Neural progenitor cell (in vitro differentiated cells): ENCODE data around the gene ITM2A. TPM values are rescaled to one million over a fixed set of nuclear protein-coding genes. Genes with fewer than 3 reads are reported as not detected.

Source experiments
- DNase-seq: peaks from one replicate; pipeline ENCODE4 v3.0.0-alpha.2; 2016; ENCODE audit warnings: low spot score
- H2AFZ ChIP-seq: fragments of 200-600 bp; sonication (generic); replicated peaks from 2 replicates; pipeline ENCODE4 v1.6.1; 2016; ENCODE audit warnings: antibody characterized with exemption
- H3F3A ChIP-seq: fragments of 200-600 bp; sonication (generic); 2 replicates; pipeline ENCODE4 v1.6.1; 2016; ENCODE audit warnings: antibody characterized with exemption, low read depth
- H3K27ac ChIP-seq: fragments of 200-600 bp; sonication (generic); 2 replicates; pipeline ENCODE4 v1.5.1; 2016; ENCODE audit warnings: mild to moderate bottlenecking
- H3K27me3 ChIP-seq: fragments of 200-600 bp; sonication (generic); 2 replicates; pipeline ENCODE4 v1.6.1; 2016; ENCODE audit warnings: mild to moderate bottlenecking, moderate library complexity
- H3K36me3 ChIP-seq: fragments of 200-600 bp; sonication (generic); 2 replicates; pipeline ENCODE4 v1.5.1; 2016
- H3K4me1 ChIP-seq: fragments of 200-600 bp; sonication (generic); 2 replicates; pipeline ENCODE4 v1.6.1; 2016; ENCODE audit warnings: mixed run types
- H3K4me2 ChIP-seq: fragments of 200-600 bp; sonication (generic); 2 replicates; pipeline ENCODE4 v1.6.1; 2016
- H3K4me3 ChIP-seq: fragments of 200-600 bp; sonication (generic); 2 replicates; pipeline ENCODE4 v1.5.1; 2016
- H3K79me2 ChIP-seq: fragments of 200-600 bp; sonication (generic); 2 replicates; pipeline ENCODE4 v1.6.1; 2016; ENCODE audit warnings: low read depth
- H3K9ac ChIP-seq: fragments of 200-600 bp; sonication (generic); 2 replicates; pipeline ENCODE4 v1.6.1; 2016
- H3K9me3 ChIP-seq: fragments of 200-600 bp; sonication (generic); 2 replicates; pipeline ENCODE4 v1.5.1; 2016; ENCODE audit warnings: low read depth
- H4K20me1 ChIP-seq: fragments of 200-600 bp; sonication (generic); 2 replicates; pipeline ENCODE4 v1.6.1; 2016; ENCODE audit warnings: low read depth
- H3K27ac Mint-ChIP-seq: 3 replicates; pipeline ENCODE4 v1.8.0; 2021; ENCODE audit warnings: mixed read lengths
- H3K27me3 Mint-ChIP-seq: 2 replicates; pipeline ENCODE4 v1.8.0; 2022; ENCODE audit warnings: low read depth, mild to moderate bottlenecking, inconsistent platforms, moderate library complexity, mixed read lengths; ENCODE audit not compliant: insufficient read depth
- H3K36me3 Mint-ChIP-seq: 3 replicates; pipeline ENCODE4 v1.8.0; 2021; ENCODE audit warnings: mixed read lengths
- H3K4me1 Mint-ChIP-seq: 3 replicates; pipeline ENCODE4 v1.8.0; 2021; ENCODE audit warnings: mixed read lengths
- H3K4me3 Mint-ChIP-seq: 3 replicates; pipeline ENCODE4 v1.8.0; 2021; ENCODE audit warnings: mild to moderate bottlenecking, moderate library complexity, mixed read lengths
- H3K9me3 Mint-ChIP-seq: 3 replicates; pipeline ENCODE4 v1.8.0; 2020; ENCODE audit warnings: mixed read lengths
- CTCF ChIP-seq: fragments of 200-600 bp; sonication (generic); IDR thresholded peaks from 2 replicates; pipeline ENCODE4 v1.5.1; 2017; ENCODE audit warnings: antibody characterized with exemption, mild to moderate bottlenecking
- EZH2 ChIP-seq: fragments of 200-600 bp; sonication (generic); IDR thresholded peaks from 2 replicates; pipeline ENCODE4 v1.6.1; 2017; ENCODE audit warnings: antibody characterized with exemption, mild to moderate bottlenecking, moderate library complexity
- EZH2phosphoT487 ChIP-seq: fragments of 200-600 bp; sonication (generic); IDR thresholded peaks from 2 replicates; pipeline ENCODE4 v1.6.1; 2017; ENCODE audit warnings: antibody characterized with exemption
- total RNA-seq: library from RNA; depleted of rRNA; stranded (reverse); fragments of >200 nt; gene quantifications from 2 replicates; pipeline ENCODE4 v1.2.3, GENCODE V29; 2015; ENCODE audit warnings: low replicate concordance

ITM2A gene
- total RNA-seq, 1 donor from 2014 or later = 2.2 TPM

GRCh38 chrX:79371101-79371500, 4.0 kb upstream of the ITM2A start:
- no peak for DNase-seq
- no peak overlapping the region for H3K4me2 ChIP-seq
- no peak overlapping the region for H3K9ac ChIP-seq
- Mint-ChIP-seq H3K4me1 (peaks cover 14% of the 10 kb centered on the region), H3K36me3 (no peaks in the 10 kb centered on the region), H3K27ac (no peak overlapping the region), H3K9me3 (no peaks in the 10 kb centered on the region), H3K4me3 (no peak overlapping the region), H3K27me3 (no peaks in the 10 kb centered on the region)
- no peaks in the 10 kb centered on the region for H3K79me2 ChIP-seq
- no peaks in the 10 kb centered on the region for H3K4me1 ChIP-seq
- H3K36me3 ChIP-seq = no peaks in the 10 kb centered on the region
- TF ChIP-seq EZH2phosphoT487 (no peak), CTCF (no peak), EZH2 (no peak)
- H4K20me1 ChIP-seq = no peaks in the 10 kb centered on the region
- no peaks in the 10 kb centered on the region for H3K9me3 ChIP-seq
- H3K4me3 ChIP-seq = no peak overlapping the region
- H3K27me3 ChIP-seq = peaks cover 8% of the 10 kb centered on the region
- no peak overlapping the region for H3K27ac ChIP-seq
- H3F3A ChIP-seq = no peaks in the 10 kb centered on the region
- no peak overlapping the region for H2AFZ ChIP-seq

GRCh38 chrX:79369871-79370270, 2.7 kb upstream of the ITM2A start:
- H3K9me3 ChIP-seq = no peaks in the 10 kb centered on the region
- H4K20me1 ChIP-seq = no peaks in the 10 kb centered on the region
- Mint-ChIP-seq H3K9me3 (no peaks in the 10 kb centered on the region), H3K36me3 (no peaks in the 10 kb centered on the region), H3K4me1 (peaks cover 14% of the 10 kb centered on the region), H3K4me3 (no peak overlapping the region), H3K27ac (no peak overlapping the region), H3K27me3 (no peaks in the 10 kb centered on the region)
- H3K79me2 ChIP-seq = no peaks in the 10 kb centered on the region
- TF ChIP-seq EZH2 = no peak
- TF ChIP-seq CTCF = no peak
- no peak for TF ChIP-seq EZH2phosphoT487
- no peak for DNase-seq
- no peaks in the 10 kb centered on the region for H3F3A ChIP-seq
- no peak overlapping the region for H3K4me3 ChIP-seq
- H3K4me1 ChIP-seq = no peaks in the 10 kb centered on the region
- peaks cover 11% of the 10 kb centered on the region for H3K27me3 ChIP-seq
- no peak overlapping the region for H3K4me2 ChIP-seq
- no peak overlapping the region for H2AFZ ChIP-seq
- no peak overlapping the region for H3K27ac ChIP-seq
- H3K36me3 ChIP-seq = no peaks in the 10 kb centered on the region
- no peak overlapping the region for H3K9ac ChIP-seq

- peaks cover 14% of the 10 kb centered on the region for H3K4me1 Mint-ChIP-seq
These were observed 1.3 kb upstream of the ITM2A start for GRCh38 chrX:79368441-79368840.

More at GRCh38 chrX:79368441-79368840, 1.3 kb upstream of the ITM2A start:
- Histone ChIP-seq H3K4me2 (no peak overlapping the region), H3K27ac (no peak overlapping the region), H4K20me1 (no peaks in the 10 kb centered on the region), H2AFZ (no peak overlapping the region), H3K4me1 (no peaks in the 10 kb centered on the region), H3K4me3 (no peak overlapping the region), H3K79me2 (no peaks in the 10 kb centered on the region), H3F3A (no peaks in the 10 kb centered on the region), H3K27me3 (peaks cover 11% of the 10 kb centered on the region), H3K9ac (no peak overlapping the region), H3K36me3 (no peaks in the 10 kb centered on the region), H3K9me3 (no peaks in the 10 kb centered on the region)
- DNase-seq = no peak
- no peaks in the 10 kb centered on the region for H3K27me3 Mint-ChIP-seq
- TF ChIP-seq EZH2phosphoT487 (no peak), EZH2 (no peak), CTCF (no peak)
- H3K36me3 Mint-ChIP-seq = no peaks in the 10 kb centered on the region
- H3K27ac Mint-ChIP-seq = no peak overlapping the region
- no peak overlapping the region for H3K4me3 Mint-ChIP-seq
- no peaks in the 10 kb centered on the region for H3K9me3 Mint-ChIP-seq
